Measurements from ENCODE around the gene LAGE3. TPM values are rescaled to one million over a fixed set of nuclear protein-coding genes. Genes with fewer than 3 reads are reported as not detected.
A peak's percentile ranks its signal among the peaks of the same experiment; 100 is the strongest.

Gene LAGE3
- total RNA-seq, 2 experiments from 2014 or later: 42.3 to 42.8 TPM

DNA sequence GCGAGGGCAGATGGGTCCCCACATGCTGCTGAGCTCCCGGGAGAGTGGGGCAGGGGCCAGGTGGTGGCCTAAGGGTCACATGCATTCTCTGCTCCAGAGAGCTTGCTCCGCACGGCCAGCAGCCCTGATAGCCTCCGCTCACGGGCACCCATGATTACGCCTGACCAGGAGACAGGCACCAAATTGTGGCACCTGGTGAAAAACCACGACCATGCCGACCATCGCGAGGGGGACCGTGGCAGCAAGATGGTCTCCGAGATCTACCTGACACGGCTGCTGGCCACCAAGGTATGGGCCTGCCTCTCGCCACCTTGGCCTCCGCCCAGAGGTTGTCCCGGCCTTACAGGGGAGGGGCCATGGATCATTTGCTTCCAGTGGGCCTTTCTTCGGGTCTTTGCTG lies 9.2 kb downstream of the LAGE3 start:
- H3K4me1 Mint-ChIP-seq (ENCODE audit: low read depth): no peaks in the 10 kb centered on the region
- H3K27ac Mint-ChIP-seq: no peak overlapping the region
- no peaks in the 10 kb centered on the region for H3K27me3 Mint-ChIP-seq (ENCODE audit: low read depth)
- CTCF ChIA-PET: no interaction called here
- H3K9me3 Mint-ChIP-seq: no peaks in the 10 kb centered on the region
- peaks cover 2% of the 10 kb centered on the region for H3K36me3 Mint-ChIP-seq (ENCODE audit: low read depth)
- intact Hi-C loops (cut with micrococcal nuclease): no loop called here
- no peak overlapping the region for H3K4me3 Mint-ChIP-seq
- no peak for DNase-seq

DNA sequence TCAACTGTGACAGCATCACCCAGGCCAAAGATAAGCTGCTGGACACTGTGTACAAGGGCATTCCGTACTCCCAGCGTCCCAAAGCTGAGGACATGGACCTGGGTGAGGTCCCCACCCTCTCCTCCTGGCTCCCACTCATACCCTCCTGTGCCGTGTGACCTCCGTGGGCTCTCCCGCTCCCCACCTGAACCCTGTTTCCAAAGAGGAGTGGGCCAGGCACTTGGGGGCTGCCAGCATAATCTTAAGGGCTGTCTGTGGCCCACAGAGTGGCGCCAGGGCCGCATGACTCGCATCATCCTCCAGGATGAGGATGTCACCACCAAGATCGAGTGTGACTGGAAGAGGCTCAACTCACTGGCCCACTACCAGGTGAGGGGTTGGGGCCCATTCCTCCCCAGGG lies 10.0 kb downstream of the LAGE3 start:
- Mint-ChIP-seq H3K4me3 (no peak overlapping the region), H3K4me1 (ENCODE audit: low read depth) (no peaks in the 10 kb centered on the region), H3K27ac (no peak overlapping the region), H3K36me3 (ENCODE audit: low read depth) (peaks cover 2% of the 10 kb centered on the region), H3K9me3 (no peaks in the 10 kb centered on the region), H3K27me3 (ENCODE audit: low read depth) (no peaks in the 10 kb centered on the region)
- intact Hi-C loops (cut with micrococcal nuclease): no loop called here
- CTCF ChIA-PET: no interaction called here
- no peak for DNase-seq

DNA sequence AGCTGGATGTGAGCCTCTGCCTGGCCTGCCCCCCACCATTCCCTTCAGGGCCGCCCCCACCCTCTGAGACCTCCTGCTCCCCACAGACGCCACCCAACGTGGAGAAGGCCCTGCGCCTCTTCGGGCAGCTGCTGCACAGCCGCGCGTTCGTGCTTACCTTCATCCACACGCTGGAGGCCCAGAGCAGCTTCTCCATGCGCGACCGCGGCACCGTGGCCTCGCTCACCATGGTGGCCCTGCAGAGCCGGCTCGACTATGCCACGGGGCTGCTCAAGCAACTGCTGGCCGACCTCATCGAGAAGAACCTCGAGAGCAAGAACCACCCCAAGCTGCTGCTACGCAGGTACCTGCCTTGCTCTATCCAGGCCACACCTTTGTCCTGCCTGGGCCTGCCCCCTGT lies 10.9 kb downstream of the LAGE3 start:
- no peak for DNase-seq
- no peak overlapping the region for H3K4me3 Mint-ChIP-seq
- no peak overlapping the region for H3K27ac Mint-ChIP-seq
- intact Hi-C loops (cut with micrococcal nuclease): no loop called here
- H3K36me3 Mint-ChIP-seq (ENCODE audit: low read depth): peaks cover 2% of the 10 kb centered on the region
- H3K4me1 Mint-ChIP-seq (ENCODE audit: low read depth): no peaks in the 10 kb centered on the region
- H3K27me3 Mint-ChIP-seq (ENCODE audit: low read depth): no peaks in the 10 kb centered on the region
- CTCF ChIA-PET: no interaction called here
- H3K9me3 Mint-ChIP-seq: no peaks in the 10 kb centered on the region

DNA sequence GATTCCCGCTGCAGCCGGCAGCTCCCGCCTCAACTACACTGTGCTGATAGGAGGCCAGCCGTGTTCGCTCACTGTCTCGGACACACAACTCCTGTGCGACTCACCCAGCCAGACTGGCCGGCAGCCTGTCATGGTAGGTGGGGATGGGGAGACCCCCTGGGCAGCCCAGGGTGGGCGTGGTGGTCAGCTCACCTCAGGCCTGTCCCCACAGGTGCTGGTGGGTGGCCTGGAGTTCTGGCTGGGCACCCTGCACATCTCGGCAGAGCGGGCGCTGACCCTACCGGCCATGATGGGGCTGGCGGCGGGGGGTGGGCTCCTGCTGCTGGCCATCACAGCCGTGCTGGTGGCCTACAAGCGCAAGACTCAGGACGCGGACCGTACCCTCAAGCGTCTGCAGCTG lies 11.5 kb downstream of the LAGE3 start:
- Mint-ChIP-seq H3K36me3 (ENCODE audit: low read depth) (peaks cover 2% of the 10 kb centered on the region), H3K27me3 (ENCODE audit: low read depth) (no peaks in the 10 kb centered on the region), H3K4me3 (no peak overlapping the region), H3K9me3 (no peaks in the 10 kb centered on the region), H3K4me1 (ENCODE audit: low read depth) (no peaks in the 10 kb centered on the region), H3K27ac (no peak overlapping the region)
- intact Hi-C loops (cut with micrococcal nuclease): no loop called here
- CTCF ChIA-PET: no interaction called here
- DNase-seq: no peak

DNA sequence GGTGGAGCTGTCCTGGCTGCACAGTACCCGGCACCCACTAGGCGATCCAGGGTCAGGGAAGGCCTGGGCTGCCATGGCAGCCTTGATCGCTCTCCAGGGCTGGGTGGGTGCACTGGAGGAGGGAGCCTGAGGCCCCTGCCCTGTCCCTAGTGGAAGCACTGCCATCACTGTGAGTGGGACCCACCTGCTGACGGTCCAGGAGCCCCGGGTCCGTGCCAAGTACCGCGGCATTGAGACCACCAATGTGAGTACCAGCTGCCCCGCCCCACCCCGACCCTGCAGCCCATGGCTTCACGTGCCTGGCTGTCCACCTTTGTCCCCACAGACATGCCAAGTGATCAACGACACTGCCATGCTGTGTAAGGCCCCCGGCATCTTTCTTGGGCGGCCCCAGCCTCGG lies 12.2 kb downstream of the LAGE3 start:
- Mint-ChIP-seq H3K9me3 (no peaks in the 10 kb centered on the region), H3K36me3 (ENCODE audit: low read depth) (peaks cover 2% of the 10 kb centered on the region), H3K4me3 (no peak overlapping the region), H3K27me3 (ENCODE audit: low read depth) (no peaks in the 10 kb centered on the region), H3K27ac (no peak overlapping the region), H3K4me1 (ENCODE audit: low read depth) (no peaks in the 10 kb centered on the region)
- CTCF ChIA-PET: no interaction called here
- DNase-seq: no peak
- intact Hi-C loops (cut with micrococcal nuclease): no loop called here

DNA sequence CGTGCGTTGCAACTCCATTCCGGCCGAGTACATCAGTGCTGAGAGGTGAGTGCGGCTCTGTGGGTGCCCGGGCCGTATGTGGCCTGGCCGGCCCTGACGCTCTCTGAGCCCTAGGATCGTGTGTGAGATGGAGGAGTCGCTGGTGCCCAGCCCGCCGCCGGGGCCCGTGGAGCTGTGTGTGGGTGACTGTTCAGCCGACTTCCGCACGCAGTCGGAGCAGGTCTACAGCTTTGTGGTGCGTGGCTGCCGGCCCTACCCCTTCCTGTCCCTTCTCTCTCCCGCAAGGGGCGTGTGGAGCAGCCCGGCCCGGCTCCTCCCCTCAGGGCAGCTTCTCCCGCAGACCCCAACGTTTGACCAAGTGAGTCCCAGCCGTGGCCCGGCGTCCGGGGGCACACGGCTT lies 13.0 kb downstream of the LAGE3 start:
- H3K27me3 Mint-ChIP-seq (ENCODE audit: low read depth): no peaks in the 10 kb centered on the region
- no peak overlapping the region for H3K27ac Mint-ChIP-seq
- no peaks in the 10 kb centered on the region for H3K9me3 Mint-ChIP-seq
- CTCF ChIA-PET: no interaction called here
- intact Hi-C loops (cut with micrococcal nuclease): no loop called here
- no peak overlapping the region for H3K4me3 Mint-ChIP-seq
- DNase-seq: no peak
- H3K4me1 Mint-ChIP-seq (ENCODE audit: low read depth): peaks cover 2% of the 10 kb centered on the region
- H3K36me3 Mint-ChIP-seq (ENCODE audit: low read depth): peaks cover 2% of the 10 kb centered on the region

DNA sequence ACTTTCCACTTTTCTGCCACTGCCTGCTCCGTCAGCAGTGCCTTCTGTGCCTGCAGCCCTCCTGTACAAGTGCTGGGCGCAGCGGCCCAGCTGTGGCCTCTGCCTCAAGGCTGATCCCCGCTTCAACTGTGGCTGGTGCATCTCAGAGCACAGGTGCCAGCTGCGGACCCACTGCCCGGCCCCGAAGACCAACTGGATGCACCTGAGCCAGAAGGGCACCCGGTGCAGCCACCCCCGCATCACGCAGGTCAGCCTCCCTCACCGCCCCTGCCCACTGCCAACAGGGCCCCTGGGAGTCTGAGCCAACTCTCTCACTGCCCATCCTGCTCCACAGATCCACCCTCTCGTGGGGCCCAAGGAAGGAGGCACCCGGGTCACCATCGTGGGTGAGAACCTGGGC lies 13.5 kb downstream of the LAGE3 start:
- CTCF ChIA-PET: no interaction called here
- Mint-ChIP-seq H3K4me1 (ENCODE audit: low read depth) (peaks cover 2% of the 10 kb centered on the region), H3K9me3 (no peaks in the 10 kb centered on the region), H3K4me3 (no peak overlapping the region), H3K27me3 (ENCODE audit: low read depth) (no peaks in the 10 kb centered on the region), H3K36me3 (ENCODE audit: low read depth) (peaks cover 2% of the 10 kb centered on the region), H3K27ac (no peak overlapping the region)
- no peak for DNase-seq
- intact Hi-C loops (cut with micrococcal nuclease): no loop called here

DNA sequence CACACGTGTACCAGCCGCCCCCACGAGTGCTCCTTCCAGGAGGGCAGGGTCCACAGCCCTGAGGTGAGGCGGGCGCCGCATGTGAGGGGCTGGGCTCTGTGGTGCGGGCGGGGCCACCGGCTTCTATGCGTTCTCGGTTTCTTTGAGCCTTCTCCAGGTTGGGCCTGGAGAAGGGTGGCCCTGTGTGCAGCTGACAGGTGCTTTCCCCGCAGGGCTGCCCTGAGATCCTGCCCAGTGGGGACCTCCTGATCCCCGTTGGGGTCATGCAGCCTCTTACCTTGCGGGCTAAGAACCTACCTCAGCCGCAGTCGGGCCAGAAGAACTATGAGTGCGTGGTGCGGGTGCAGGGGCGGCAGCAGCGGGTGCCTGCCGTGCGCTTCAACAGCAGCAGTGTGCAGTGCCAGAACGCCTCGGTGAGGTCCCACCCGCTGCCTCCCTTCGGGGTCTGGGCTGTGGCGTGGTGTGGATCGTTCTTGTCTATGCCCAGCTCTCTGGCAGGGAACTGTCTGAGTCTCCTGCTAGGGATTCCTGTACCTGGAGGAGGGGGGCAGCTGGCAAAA lies 14.2 kb downstream of the LAGE3 start:
- no peak for DNase-seq
- no peak overlapping the region for H3K4me3 Mint-ChIP-seq
- H3K36me3 Mint-ChIP-seq (ENCODE audit: low read depth): peaks cover 2% of the 10 kb centered on the region
- H3K4me1 Mint-ChIP-seq (ENCODE audit: low read depth): peaks cover 2% of the 10 kb centered on the region
- CTCF ChIA-PET: no interaction called here
- H3K9me3 Mint-ChIP-seq: no peaks in the 10 kb centered on the region
- H3K27me3 Mint-ChIP-seq (ENCODE audit: low read depth): no peaks in the 10 kb centered on the region
- intact Hi-C loops (cut with micrococcal nuclease): no loop called here
- H3K27ac Mint-ChIP-seq: no peak overlapping the region

DNA sequence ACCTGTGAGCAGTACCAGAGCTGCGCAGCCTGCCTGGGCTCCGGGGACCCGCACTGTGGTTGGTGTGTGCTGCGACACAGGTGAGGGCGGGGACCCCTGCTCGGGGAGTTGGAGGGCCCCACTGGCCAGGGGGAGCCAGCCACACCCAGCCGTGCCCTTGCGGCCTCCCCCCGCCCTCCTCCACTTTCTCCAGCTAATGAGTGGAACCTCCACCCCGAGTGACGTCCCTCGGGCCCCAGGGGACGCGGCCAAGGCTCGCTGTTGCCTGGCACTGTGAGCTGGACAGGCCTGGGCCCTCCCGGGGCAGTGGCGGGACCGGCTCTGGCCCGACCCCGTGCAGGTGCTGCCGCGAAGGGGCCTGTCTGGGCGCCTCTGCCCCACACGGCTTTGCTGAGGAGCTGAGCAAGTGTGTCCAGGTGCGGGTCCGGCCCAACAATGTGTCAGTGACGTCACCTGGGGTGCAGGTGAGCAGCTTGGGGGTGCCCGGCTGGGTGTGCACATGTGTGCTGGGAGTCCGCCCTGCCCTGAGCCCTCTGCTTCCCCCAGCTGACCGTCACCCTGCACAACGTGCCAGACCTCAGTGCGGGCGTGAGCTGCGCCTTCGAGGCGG lies 15.4 kb downstream of the LAGE3 start:
- Mint-ChIP-seq H3K27ac (no peak overlapping the region), H3K4me1 (ENCODE audit: low read depth) (peaks cover 8% of the 10 kb centered on the region), H3K36me3 (ENCODE audit: low read depth) (peaks cover 2% of the 10 kb centered on the region), H3K27me3 (ENCODE audit: low read depth) (no peaks in the 10 kb centered on the region), H3K4me3 (no peak overlapping the region), H3K9me3 (no peaks in the 10 kb centered on the region)
- intact Hi-C loops (cut with micrococcal nuclease): no loop called here
- CTCF ChIA-PET: no interaction called here
- DNase-seq: no peak

DNA sequence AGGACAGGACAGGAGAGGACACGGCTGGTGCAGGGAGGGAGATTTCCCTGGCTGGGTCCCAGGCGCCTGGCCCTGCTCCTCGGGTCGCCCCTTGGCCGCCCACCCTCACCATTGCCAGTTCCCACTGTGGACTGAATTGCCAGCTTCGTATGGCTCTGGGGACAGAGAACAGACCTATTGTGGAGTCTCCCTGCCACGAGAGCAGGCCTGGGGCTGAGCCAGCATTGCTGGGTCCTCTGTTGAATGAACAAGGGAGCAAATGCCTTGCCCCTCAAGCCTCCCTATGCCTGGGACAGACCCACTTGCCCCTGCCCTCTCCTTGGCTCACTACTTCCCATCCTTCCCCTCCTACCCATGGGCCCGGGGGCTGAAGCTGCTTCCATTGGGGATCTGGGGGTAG lies 16.7 kb downstream of the LAGE3 start:
- H3K4me3 Mint-ChIP-seq: no peak overlapping the region
- no peaks in the 10 kb centered on the region for H3K9me3 Mint-ChIP-seq
- DNase-seq: no peak
- CTCF ChIA-PET: no interaction called here
- no peaks in the 10 kb centered on the region for H3K27me3 Mint-ChIP-seq (ENCODE audit: low read depth)
- intact Hi-C loops (cut with micrococcal nuclease): no loop called here
- H3K27ac Mint-ChIP-seq: no peak overlapping the region
- H3K4me1 Mint-ChIP-seq (ENCODE audit: low read depth): peaks cover 10% of the 10 kb centered on the region
- no peaks in the 10 kb centered on the region for H3K36me3 Mint-ChIP-seq (ENCODE audit: low read depth)

DNA sequence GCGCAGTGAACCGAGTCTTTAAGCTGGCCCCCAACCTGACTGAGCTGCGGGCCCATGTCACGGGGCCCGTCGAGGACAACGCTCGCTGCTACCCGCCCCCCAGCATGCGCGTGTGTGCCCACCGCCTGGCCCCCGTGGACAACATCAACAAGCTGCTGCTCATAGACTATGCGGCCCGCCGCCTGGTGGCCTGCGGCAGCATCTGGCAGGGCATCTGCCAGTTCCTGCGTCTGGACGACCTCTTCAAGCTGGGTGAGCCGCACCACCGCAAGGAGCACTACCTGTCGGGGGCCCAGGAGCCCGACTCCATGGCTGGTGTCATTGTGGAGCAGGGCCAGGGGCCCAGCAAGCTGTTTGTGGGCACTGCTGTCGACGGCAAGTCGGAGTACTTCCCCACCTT lies 18.8 kb downstream of the LAGE3 start:
- intact Hi-C loops (cut with micrococcal nuclease): no loop called here
- no peaks in the 10 kb centered on the region for H3K27me3 Mint-ChIP-seq (ENCODE audit: low read depth)
- no peak overlapping the region for H3K4me3 Mint-ChIP-seq
- CTCF ChIA-PET: no interaction called here
- DNase-seq: no peak
- no peaks in the 10 kb centered on the region for H3K9me3 Mint-ChIP-seq
- peaks cover 12% of the 10 kb centered on the region for H3K4me1 Mint-ChIP-seq (ENCODE audit: low read depth)
- H3K36me3 Mint-ChIP-seq (ENCODE audit: low read depth): no peaks in the 10 kb centered on the region
- H3K27ac Mint-ChIP-seq: no peak overlapping the region

DNA sequence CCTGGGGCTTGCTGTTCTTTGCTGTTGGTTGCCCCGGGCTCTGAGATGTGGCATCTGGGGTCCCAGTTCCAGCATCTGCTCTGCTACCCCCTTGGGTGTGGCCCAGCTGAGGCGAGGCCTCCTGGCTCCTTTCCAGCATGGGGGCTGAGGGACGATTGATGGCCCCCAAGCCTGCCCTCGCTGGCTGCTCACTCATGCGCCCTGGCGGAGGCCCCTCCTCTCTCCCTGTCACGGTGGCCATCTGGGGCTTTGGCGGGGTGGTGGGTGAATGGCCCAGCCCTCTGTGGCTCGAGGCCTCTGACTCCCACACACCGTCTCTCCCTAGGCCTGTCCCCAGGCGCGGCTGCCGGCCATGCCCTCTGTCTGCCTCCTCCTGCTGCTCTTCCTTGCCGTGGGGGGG lies 19.2 kb downstream of the LAGE3 start:
- CTCF ChIA-PET: interaction anchor here (0.7 kb wide), 1 partner anchor 1427 kb away, joined by 3 read pairs; no protein-coding TSS in a partner anchor

DNA sequence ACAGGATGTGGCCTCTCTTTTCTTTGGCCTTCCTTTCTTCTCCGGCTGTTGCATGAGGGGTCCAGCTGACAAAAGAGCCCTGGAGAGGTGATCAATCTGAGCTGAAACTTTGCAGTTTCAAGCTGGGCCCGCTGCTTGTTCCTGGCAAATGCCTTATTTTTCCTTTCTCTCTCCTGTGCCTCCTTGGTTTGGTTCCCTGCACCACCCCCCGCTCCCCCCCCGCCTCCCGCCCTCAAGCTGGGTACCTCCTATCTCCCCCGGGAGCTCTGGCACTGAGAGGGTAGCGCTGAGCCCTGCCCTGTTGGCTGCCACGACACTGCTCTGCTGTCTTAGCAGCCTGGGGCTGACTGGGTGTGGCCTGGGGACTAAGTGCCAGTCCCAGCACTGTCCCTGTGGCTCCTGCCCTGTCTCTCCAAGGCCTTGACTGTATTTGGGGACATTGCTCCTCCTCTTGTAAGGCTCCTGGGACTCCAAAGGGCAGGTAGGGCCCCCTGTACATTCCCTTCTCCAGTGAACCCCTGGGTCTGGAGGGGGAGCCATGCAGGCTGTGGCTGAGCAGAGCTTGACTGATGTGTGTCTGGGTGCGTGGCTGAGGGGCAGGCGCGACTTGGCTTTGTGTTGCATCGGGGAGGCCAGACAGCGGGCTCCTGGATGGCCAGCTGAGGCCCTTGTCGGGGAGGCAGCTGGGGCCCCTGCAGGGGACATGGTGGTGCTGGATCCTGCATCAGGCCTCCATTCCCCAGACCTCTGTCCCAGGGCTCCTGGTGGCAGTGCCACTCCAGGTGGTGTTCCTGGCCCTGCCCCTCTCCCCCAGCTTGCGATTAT lies 19.9 kb downstream of the LAGE3 start:
- Mint-ChIP-seq H3K27me3 (ENCODE audit: low read depth) (no peaks in the 10 kb centered on the region), H3K4me3 (peak overlapping the region; percentile 73), H3K9me3 (no peaks in the 10 kb centered on the region), H3K4me1 (ENCODE audit: low read depth) (peaks cover 12% of the 10 kb centered on the region), H3K36me3 (ENCODE audit: low read depth) (no peaks in the 10 kb centered on the region), H3K27ac (no peak overlapping the region)
- CTCF ChIA-PET: interaction anchor here (0.7 kb wide), 1 partner anchor 1426 kb away, joined by 3 read pairs; no protein-coding TSS in a partner anchor
- DNase-seq: no peak
- intact Hi-C loops (cut with micrococcal nuclease): loop anchor here (2.0 kb wide), 1 partner anchor 20 kb away; the partner anchor contains the start of gene LAGE3

More for the DNA sequence above, 19.2 kb downstream of the LAGE3 start:
- Mint-ChIP-seq H3K36me3 (ENCODE audit: low read depth) (no peaks in the 10 kb centered on the region), H3K4me3 (no peak overlapping the region), H3K27me3 (ENCODE audit: low read depth) (no peaks in the 10 kb centered on the region), H3K27ac (no peak overlapping the region), H3K4me1 (ENCODE audit: low read depth) (peaks cover 12% of the 10 kb centered on the region), H3K9me3 (no peaks in the 10 kb centered on the region)
- DNase-seq: no peak
- intact Hi-C loops (cut with micrococcal nuclease): loop anchor here (2.0 kb wide), 1 partner anchor 19 kb away; the partner anchor contains the start of gene LAGE3
